ENCODE data around the gene FAXDC2. TPM values are rescaled to one million over a fixed set of nuclear protein-coding genes. Genes with fewer than 3 reads are reported as not detected.

The FAXDC2 gene
- total RNA-seq, 1 donor from 2014 or later, result 7.3 TPM

DNA sequence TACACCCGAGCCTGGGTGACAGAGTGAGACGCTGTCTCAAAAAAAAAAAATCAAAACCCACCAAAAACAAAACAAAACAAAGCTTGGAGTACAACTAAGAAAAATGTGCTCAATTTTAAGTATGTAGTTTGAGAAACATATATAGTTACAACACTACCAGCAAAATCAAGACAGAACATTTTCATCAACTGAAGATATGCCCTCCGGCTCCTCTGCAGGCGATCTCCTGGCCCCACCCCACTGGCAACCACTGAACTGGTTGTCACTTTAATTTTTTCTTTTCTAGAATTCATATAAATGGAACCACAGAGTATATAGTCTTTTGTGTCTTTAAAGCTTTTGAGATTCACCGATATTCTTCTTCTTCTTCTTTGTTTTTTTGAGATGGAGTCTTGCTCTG is 43.0 kb upstream of the FAXDC2 start:
- H3K4me3 Mint-ChIP-seq, result no peak overlapping the region
- peaks cover 7% of the 10 kb centered on the region for H3K36me3 ChIP-seq

DNA sequence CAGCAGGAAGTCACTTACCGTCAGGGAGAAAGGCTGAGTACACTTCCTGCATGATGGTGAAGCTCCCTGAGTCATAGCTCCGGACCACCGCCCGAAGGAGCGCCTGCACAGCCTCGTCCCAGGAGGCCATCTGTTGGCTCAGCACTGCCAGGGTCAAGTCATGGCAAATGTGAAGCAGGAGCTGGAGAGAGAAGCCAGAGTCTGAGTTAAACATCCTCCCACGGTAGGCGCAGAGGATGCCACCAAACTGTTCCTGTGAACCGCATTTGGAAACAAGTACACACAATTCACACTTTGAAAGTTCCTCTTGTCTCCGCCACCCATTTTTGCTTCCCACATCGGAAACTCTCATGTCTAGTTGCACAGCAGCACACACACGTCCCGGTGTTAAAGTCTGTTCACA is 42.0 kb upstream of the FAXDC2 start:
- H3K79me2 ChIP-seq (ENCODE audit: low read depth), result no peaks in the 10 kb centered on the region
- no peak overlapping the region for H3K4me3 ChIP-seq
- H3K27ac ChIP-seq, result no peak overlapping the region
- H3K9me3 ChIP-seq (ENCODE audit: low read depth), result no peaks in the 10 kb centered on the region
- H3K36me3 ChIP-seq, result peaks cover 7% of the 10 kb centered on the region
- peaks cover under 1% of the 10 kb centered on the region for H3K9me3 Mint-ChIP-seq
- H3K36me3 Mint-ChIP-seq, result peaks cover 45% of the 10 kb centered on the region
- H3K27ac Mint-ChIP-seq, result no peak overlapping the region
- H2AFZ ChIP-seq (replicated peaks), result no peak overlapping the region
- H4K20me1 ChIP-seq (ENCODE audit: low read depth), result no peaks in the 10 kb centered on the region
- peaks cover 4% of the 10 kb centered on the region for H3F3A ChIP-seq (ENCODE audit: low read depth)
- H3K4me2 ChIP-seq, result no peak overlapping the region
- H3K27me3 Mint-ChIP-seq (ENCODE audit: insufficient read depth, low read depth), result no peaks in the 10 kb centered on the region
- H3K4me1 Mint-ChIP-seq, result no peaks in the 10 kb centered on the region
- H3K4me1 ChIP-seq, result no peaks in the 10 kb centered on the region
- no peak overlapping the region for H3K4me3 Mint-ChIP-seq
- H3K27me3 ChIP-seq, result no peaks in the 10 kb centered on the region
- TF ChIP-seq, protein P1, sequence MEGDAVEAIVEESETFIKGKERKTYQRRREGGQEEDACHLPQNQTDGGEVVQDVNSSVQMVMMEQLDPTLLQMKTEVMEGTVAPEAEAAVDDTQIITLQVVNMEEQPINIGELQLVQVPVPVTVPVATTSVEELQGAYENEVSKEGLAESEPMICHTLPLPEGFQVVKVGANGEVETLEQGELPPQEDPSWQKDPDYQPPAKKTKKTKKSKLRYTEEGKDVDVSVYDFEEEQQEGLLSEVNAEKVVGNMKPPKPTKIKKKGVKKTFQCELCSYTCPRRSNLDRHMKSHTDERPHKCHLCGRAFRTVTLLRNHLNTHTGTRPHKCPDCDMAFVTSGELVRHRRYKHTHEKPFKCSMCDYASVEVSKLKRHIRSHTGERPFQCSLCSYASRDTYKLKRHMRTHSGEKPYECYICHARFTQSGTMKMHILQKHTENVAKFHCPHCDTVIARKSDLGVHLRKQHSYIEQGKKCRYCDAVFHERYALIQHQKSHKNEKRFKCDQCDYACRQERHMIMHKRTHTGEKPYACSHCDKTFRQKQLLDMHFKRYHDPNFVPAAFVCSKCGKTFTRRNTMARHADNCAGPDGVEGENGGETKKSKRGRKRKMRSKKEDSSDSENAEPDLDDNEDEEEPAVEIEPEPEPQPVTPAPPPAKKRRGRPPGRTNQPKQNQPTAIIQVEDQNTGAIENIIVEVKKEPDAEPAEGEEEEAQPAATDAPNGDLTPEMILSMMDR (IDR thresholded peaks at IDR 0.05), result no peak
- TF ChIP-seq EZH2phosphoT487 (IDR thresholded peaks at IDR 0.05) (no peak), EZH2 (IDR thresholded peaks at IDR 0.05) (no peak)
- no peak for DNase-seq (ENCODE audit: low spot score)
- no peak overlapping the region for H3K9ac ChIP-seq

More for the DNA sequence above, 43.0 kb upstream of the FAXDC2 start:
- peak overlapping the region; percentile 28 for H3K27ac Mint-ChIP-seq
- H3K4me3 ChIP-seq, result no peak overlapping the region
- H4K20me1 ChIP-seq (ENCODE audit: low read depth), result no peaks in the 10 kb centered on the region
- no peaks in the 10 kb centered on the region for H3K27me3 Mint-ChIP-seq (ENCODE audit: insufficient read depth, low read depth)
- no peak overlapping the region for H3K27ac ChIP-seq
- no peak for TF ChIP-seq EZH2 (IDR thresholded peaks at IDR 0.05)
- TF ChIP-seq, protein P1 (IDR thresholded peaks at IDR 0.05), result no peak
- TF ChIP-seq EZH2phosphoT487 (IDR thresholded peaks at IDR 0.05), result no peak
- no peak overlapping the region for H2AFZ ChIP-seq (replicated peaks)
- H3K9ac ChIP-seq, result no peak overlapping the region
- no peaks in the 10 kb centered on the region for H3K4me1 Mint-ChIP-seq
- no peaks in the 10 kb centered on the region for H3K27me3 ChIP-seq
- no peak for DNase-seq (ENCODE audit: low spot score)
- H3F3A ChIP-seq (ENCODE audit: low read depth), result no peaks in the 10 kb centered on the region
- no peaks in the 10 kb centered on the region for H3K4me1 ChIP-seq
- H3K9me3 Mint-ChIP-seq, result no peaks in the 10 kb centered on the region
- no peaks in the 10 kb centered on the region for H3K9me3 ChIP-seq (ENCODE audit: low read depth)
- H3K4me2 ChIP-seq, result no peak overlapping the region
- peaks cover 39% of the 10 kb centered on the region for H3K36me3 Mint-ChIP-seq
- H3K79me2 ChIP-seq (ENCODE audit: low read depth), result no peaks in the 10 kb centered on the region

DNA sequence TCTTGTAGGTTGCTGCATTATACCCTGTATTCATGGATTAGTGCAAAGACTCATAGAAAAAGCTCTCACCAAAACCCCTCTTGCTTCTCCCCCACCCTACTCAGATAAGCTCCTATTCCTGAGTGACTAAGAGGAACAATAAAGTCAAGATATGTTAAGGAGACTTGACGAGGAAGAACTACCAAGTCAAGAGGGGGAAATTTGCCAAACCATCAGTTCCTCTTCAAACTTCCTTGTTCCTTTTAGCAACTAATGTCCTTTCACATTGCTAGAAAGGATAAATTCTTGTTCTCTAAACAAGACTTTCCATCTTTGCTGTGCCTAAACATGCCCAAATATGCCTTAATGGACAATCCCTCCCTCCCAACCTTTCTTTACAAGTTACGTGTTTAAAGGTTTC is 35.0 kb upstream of the FAXDC2 start:
- Histone ChIP-seq H3K4me3 (no peak overlapping the region), H3K27me3 (no peaks in the 10 kb centered on the region), H3K36me3 (peaks cover 4% of the 10 kb centered on the region), H3K9me3 (ENCODE audit: low read depth) (no peaks in the 10 kb centered on the region), H2AFZ (replicated peaks) (no peak overlapping the region), H3K27ac (no peak overlapping the region), H3K4me1 (peaks cover 7% of the 10 kb centered on the region), H4K20me1 (ENCODE audit: low read depth) (no peaks in the 10 kb centered on the region), H3K4me2 (no peak overlapping the region), H3K79me2 (ENCODE audit: low read depth) (no peaks in the 10 kb centered on the region), H3F3A (ENCODE audit: low read depth) (peaks cover 12% of the 10 kb centered on the region), H3K9ac (no peak overlapping the region)
- H3K4me1 Mint-ChIP-seq, result no peaks in the 10 kb centered on the region
- peaks cover 50% of the 10 kb centered on the region for H3K36me3 Mint-ChIP-seq
- no peaks in the 10 kb centered on the region for H3K27me3 Mint-ChIP-seq (ENCODE audit: insufficient read depth, low read depth)
- no peak overlapping the region for H3K27ac Mint-ChIP-seq
- DNase-seq (ENCODE audit: low spot score), result no peak
- no peak for TF ChIP-seq EZH2 (IDR thresholded peaks at IDR 0.05)
- TF ChIP-seq, protein P1 (IDR thresholded peaks at IDR 0.05), result no peak
- no peak for TF ChIP-seq EZH2phosphoT487 (IDR thresholded peaks at IDR 0.05)
- H3K9me3 Mint-ChIP-seq, result peaks cover 14% of the 10 kb centered on the region
- no peak overlapping the region for H3K4me3 Mint-ChIP-seq

All from neural progenitor cell (in vitro differentiated cells).